SU-DHL-6 (cell line): ENCODE results near the gene VEGFB.

Source experiments
- CTCF ChIP-seq: fragments of 200-600 bp; sonication (generic); IDR thresholded peaks from one replicate; pipeline ENCODE4 v1.5.1; 2017; ENCODE audit warnings: antibody characterized with exemption, mild to moderate bottlenecking, low read length, moderate library complexity; ENCODE audit not compliant: insufficient read depth, poor library complexity, severe bottlenecking
- EZH2phosphoT487 ChIP-seq: fragments of 200-600 bp; sonication (generic), shearing (Covaris generic); conservative IDR thresholded peaks from 2 replicates; pipeline ENCODE4 v1.6.1; 2018; ENCODE audit warnings: mild to moderate bottlenecking, antibody characterized with exemption, low read length, moderate library complexity, mixed read lengths

- no peak for TF ChIP-seq CTCF
- TF ChIP-seq EZH2phosphoT487 = no peak
These were observed 53.4 kb downstream of the VEGFB start for GRCh38 chr11:64287676-64288352.
